Mesodermal cell (in vitro differentiated cells): ENCODE measurements around the gene PLXNC1.
A peak's percentile ranks its signal among the peaks of the same experiment; 100 is the strongest.

Experiments used
- H3K27ac ChIP-seq: 2 replicates; pipeline ENCODE4 v1.7.0; 2013; ENCODE audit warnings: mild to moderate bottlenecking, low read depth, low read length, moderate library complexity; ENCODE audit not compliant: severe bottlenecking
- H3K36me3 ChIP-seq: 2 replicates; pipeline ENCODE4 v1.7.1; 2013; ENCODE audit warnings: mild to moderate bottlenecking, low read length, moderate library complexity; ENCODE audit not compliant: control insufficient read depth, insufficient read depth
- H3K4me1 ChIP-seq: one replicate; pipeline ENCODE4 v1.7.1; 2013; ENCODE audit warnings: mild to moderate bottlenecking, low read length; ENCODE audit not compliant: insufficient read depth, control insufficient read depth, poor library complexity, severe bottlenecking
- H3K4me3 ChIP-seq: 2 replicates; pipeline ENCODE4 v1.7.0; 2013; ENCODE audit warnings: low read length, control low read depth, mild to moderate bottlenecking; ENCODE audit not compliant: insufficient read depth, poor library complexity, severe bottlenecking; ENCODE audit errors: extremely low read depth
- H3K9me3 ChIP-seq: 2 replicates; pipeline ENCODE4 v1.7.1; 2013; ENCODE audit warnings: mild to moderate bottlenecking, low read length, moderate library complexity; ENCODE audit not compliant: control insufficient read depth
- WGBS, 2 experiments: methylation state at CpG; one replicate each; pipeline ENCODE4 v1.1.5; 2013; ENCODE audit warnings: missing lambda C conversion rate in 2 of 2; ENCODE audit not compliant: insufficient coverage in 2 of 2; 5-methylcytosine and 5-hydroxymethylcytosine counted together

The PLXNC1 gene

DNA sequence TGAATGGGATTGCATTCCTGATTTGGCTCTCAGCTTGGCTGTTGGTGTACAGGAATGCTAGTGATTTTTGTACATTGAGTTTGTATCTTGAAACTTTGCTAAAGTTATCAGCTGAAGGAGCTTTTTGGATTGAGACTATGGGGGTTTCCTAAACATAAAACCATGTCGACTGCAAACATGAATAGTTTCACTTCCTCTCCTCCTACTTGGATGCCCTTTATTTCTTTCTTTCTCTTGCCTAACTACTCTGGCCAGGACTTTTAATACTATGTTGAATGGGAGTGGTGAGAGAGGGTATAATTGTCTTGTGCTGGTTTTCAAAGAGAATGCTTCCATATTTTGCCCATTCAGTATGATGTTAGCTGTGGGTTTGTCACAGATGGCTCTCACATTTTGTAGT, 169.8 kb downstream of the PLXNC1 start:
- Histone ChIP-seq H3K4me1 (no peaks in the 10 kb centered on the region), H3K36me3 (peaks cover 31% of the 10 kb centered on the region), H3K9me3 (peaks cover 29% of the 10 kb centered on the region), H3K27ac (no peak overlapping the region), H3K4me3 (no peak overlapping the region)
- no CpG with 5 or more reads among the region's 1 CpG for WGBS, 2 experiments

DNA sequence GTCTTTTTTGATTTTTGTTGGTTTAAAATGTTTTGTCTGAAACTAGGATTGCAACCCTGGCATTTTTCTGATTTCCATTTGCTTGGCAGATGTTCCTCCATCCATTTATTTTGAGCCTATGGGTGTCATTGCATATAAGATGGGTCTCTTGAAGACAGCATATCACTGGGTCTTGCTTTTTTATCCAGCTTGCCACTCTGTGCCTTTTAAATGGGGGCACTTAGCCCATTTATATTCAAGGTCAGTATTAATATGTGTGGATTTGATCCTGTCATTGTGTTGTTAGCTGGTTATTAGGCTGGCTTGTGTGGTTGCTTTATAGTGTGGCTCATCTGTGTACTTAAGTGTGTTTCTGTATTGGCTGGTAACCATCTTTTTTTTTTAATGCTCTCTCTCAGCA, 171.7 kb downstream of the PLXNC1 start:
- Histone ChIP-seq H3K4me3 (no peak overlapping the region), H3K27ac (no peak overlapping the region), H3K9me3 (peaks cover 29% of the 10 kb centered on the region), H3K36me3 (peaks cover 36% of the 10 kb centered on the region), H3K4me1 (no peaks in the 10 kb centered on the region)

DNA sequence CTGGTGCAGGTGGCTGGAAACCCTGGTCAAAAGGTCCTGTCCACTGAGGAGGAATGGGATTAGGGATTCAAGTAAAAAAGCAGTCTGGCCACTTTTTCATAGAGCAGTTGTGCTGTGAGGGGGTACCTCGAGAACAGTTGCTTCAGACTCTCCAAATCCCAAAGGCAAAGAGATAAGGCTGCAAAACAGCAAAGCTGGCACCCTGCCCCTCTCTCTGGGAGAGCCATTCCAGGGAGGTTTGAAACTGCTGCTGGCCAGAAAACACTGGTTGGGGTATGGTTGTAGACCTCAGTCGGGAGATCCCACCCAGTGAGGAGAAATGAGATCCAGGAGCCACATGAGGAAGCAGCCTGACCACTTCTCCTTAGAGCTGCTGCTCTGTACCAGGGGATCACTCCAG, 174.0 kb downstream of the PLXNC1 start:
- Histone ChIP-seq H3K4me3 (no peak overlapping the region), H3K9me3 (peaks cover 29% of the 10 kb centered on the region), H3K36me3 (peaks cover 43% of the 10 kb centered on the region), H3K27ac (no peak overlapping the region), H3K4me1 (peaks cover 13% of the 10 kb centered on the region)
- 89 to 94% methylated on average over 2 of the region's 2 CpGs for WGBS, 2 experiments

DNA sequence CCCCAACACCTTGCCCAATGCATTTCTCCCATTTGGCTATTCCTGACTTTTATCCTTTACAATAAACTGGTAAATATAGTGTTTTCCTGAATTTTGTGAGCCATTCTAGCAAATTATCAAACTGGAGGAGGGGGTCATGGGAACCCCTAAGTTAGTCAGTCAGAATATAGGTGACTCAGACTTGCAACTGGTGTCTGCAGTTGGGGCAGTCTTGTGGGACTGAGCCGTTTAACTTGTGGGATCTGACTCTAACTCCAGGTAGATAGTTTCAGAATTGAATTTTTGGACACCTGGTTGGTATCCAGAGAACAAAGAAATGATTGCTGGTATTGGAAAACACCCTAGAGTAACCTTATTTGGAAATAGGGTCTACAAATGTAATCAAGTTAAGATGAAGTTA, 177.9 kb downstream of the PLXNC1 start:
- peaks cover 9% of the 10 kb centered on the region for H3K9me3 ChIP-seq
- WGBS, 2 experiments, result 89 to 100% methylated on average over 1 of the region's 1 CpG
- no peak overlapping the region for H3K4me3 ChIP-seq
- H3K4me1 ChIP-seq, result peaks cover 13% of the 10 kb centered on the region
- H3K27ac ChIP-seq, result peak overlapping the region; percentile 10
- peaks cover 48% of the 10 kb centered on the region for H3K36me3 ChIP-seq

DNA sequence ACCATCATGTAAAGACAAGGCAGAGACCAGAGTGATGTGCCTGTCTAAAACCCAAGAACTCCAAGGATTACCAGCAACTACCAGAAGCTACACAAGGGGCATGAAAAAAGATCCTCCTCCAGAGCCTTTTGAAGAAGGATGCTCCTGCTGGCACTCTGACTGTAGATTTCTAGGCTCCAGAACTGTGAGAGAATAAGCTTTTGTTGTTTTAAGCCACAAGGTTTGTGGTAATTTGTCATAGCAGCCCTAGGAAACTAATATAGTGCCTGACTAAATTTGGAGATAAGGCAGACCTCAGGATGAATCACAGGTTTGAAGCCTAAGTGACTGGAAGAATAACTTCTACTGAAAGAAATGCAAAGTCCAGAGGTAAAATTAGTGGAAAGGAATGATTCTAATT, 178.3 kb downstream of the PLXNC1 start:
- Histone ChIP-seq H3K27ac (peak overlapping the region; percentile 10), H3K4me3 (no peak overlapping the region), H3K9me3 (peaks cover 4% of the 10 kb centered on the region), H3K36me3 (peaks cover 47% of the 10 kb centered on the region), H3K4me1 (peaks cover 13% of the 10 kb centered on the region)

- no peak overlapping the region for H3K27ac ChIP-seq
- no CpG with 5 or more reads among the region's 1 CpG for WGBS, 2 experiments
Observed at GRCh38 chr12:94327809-94328208, 179.4 kb downstream of the PLXNC1 start.

DNA sequence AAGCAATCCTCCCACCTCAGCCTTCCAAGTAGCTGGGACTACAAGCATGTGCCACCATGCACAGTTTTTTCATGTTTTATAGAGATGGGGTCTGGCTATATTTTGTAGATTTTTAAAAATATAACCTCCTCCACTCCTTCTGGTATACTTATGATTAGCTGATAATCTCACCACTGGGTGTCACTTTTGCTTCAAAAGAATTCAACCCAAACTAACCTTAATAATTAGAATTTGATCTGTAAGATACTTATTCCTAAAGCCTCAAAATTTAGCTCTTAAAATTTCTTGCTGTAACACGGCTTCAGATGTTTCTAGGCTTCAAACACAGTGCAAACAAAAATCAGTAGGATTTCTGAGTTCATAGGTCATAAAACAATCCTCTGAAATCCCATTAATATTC, 181.0 kb downstream of the PLXNC1 start:
- Histone ChIP-seq H3K9me3 (no peaks in the 10 kb centered on the region), H3K4me1 (peaks cover 13% of the 10 kb centered on the region), H3K4me3 (no peak overlapping the region), H3K36me3 (peaks cover 27% of the 10 kb centered on the region), H3K27ac (no peak overlapping the region)
- 100% methylated on average over 1 of the region's 1 CpG; no CpG with 5 or more reads in 1 of the 2 experiments for WGBS, 2 experiments

More at GRCh38 chr12:94327809-94328208, 179.4 kb downstream of the PLXNC1 start:
- H3K36me3 ChIP-seq, result peaks cover 37% of the 10 kb centered on the region
- no peak overlapping the region for H3K4me3 ChIP-seq
- H3K4me1 ChIP-seq, result peaks cover 13% of the 10 kb centered on the region
- no peaks in the 10 kb centered on the region for H3K9me3 ChIP-seq

- Histone ChIP-seq H3K4me3 (no peak overlapping the region), H3K9me3 (no peaks in the 10 kb centered on the region), H3K4me1 (no peaks in the 10 kb centered on the region), H3K36me3 (peaks cover 21% of the 10 kb centered on the region), H3K27ac (no peak overlapping the region)
- WGBS, 2 experiments, result 100% methylated on average over 2 of the region's 3 CpGs
Observed at GRCh38 chr12:94333396-94333795, 185.0 kb downstream of the PLXNC1 start.

DNA sequence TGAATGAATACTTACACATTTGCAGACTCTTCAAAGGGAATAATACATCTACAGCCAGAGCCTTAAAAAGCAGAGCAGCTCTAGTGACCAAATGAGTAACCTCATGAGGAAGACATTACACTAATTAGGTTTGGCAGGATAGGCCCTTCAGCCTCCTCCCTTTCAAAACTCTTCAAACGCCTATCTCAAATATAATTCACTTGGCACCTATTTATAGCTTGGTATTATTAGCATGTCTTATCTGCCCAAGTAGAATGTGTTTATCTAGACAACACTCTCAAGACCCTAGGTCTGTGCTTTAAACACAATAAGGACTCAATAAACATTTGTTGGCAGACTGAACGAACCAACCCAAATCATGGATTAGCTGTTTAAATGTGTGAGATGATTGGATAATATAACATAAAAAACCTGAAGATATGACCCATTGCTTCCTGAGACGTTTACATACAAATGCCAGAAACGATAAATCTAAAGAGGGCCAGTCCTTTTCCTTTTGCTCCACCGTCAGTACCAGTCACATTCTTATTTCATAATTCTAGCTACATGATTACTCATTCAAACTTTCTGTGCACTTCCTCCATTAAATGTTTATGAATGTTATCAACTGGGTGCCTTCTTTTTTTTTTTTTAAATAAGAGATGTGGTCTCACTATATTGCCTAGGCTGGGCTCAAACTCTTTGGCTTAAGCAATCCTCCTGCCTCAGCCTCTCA, 188.0 kb downstream of the PLXNC1 start:
- H3K4me3 ChIP-seq, result no peak overlapping the region
- no peak overlapping the region for H3K27ac ChIP-seq
- no peaks in the 10 kb centered on the region for H3K9me3 ChIP-seq
- no peaks in the 10 kb centered on the region for H3K4me1 ChIP-seq
- 94 to 100% methylated on average over 2 to 3 of the region's 5 CpGs for WGBS, 2 experiments
- peaks cover 3% of the 10 kb centered on the region for H3K36me3 ChIP-seq

- Histone ChIP-seq H3K9me3 (no peaks in the 10 kb centered on the region), H3K27ac (no peak overlapping the region), H3K4me3 (no peak overlapping the region), H3K36me3 (no peaks in the 10 kb centered on the region), H3K4me1 (no peaks in the 10 kb centered on the region)
- 100% methylated on average over 2 of the region's 4 CpGs for WGBS, 2 experiments
Observed at GRCh38 chr12:94338006-94338794, 189.8 kb downstream of the PLXNC1 start.

- H3K4me1 ChIP-seq, result no peaks in the 10 kb centered on the region
- no peaks in the 10 kb centered on the region for H3K9me3 ChIP-seq
- peaks cover 4% of the 10 kb centered on the region for H3K36me3 ChIP-seq
- H3K4me3 ChIP-seq, result no peak overlapping the region
- 88 to 98% methylated on average over 5 of the region's 6 CpGs for WGBS, 2 experiments
- no peak overlapping the region for H3K27ac ChIP-seq
Observed at GRCh38 chr12:94340573-94340972, 192.2 kb downstream of the PLXNC1 start.
